Mesendoderm (in vitro differentiated cells): Measurements from ENCODE around the gene ANGPTL4. TPM values are rescaled to one million over a fixed set of nuclear protein-coding genes. Genes with fewer than 3 reads are reported as not detected.
"Not testable (repeated sequence)": the region's sequence is repeated elsewhere in the genome, so short reads cannot be mapped to it uniquely, and the experiment has no call there.

Experiments used
- DNase-seq: peaks from one replicate; pipeline ENCODE4 v3.0.0; 2013
- H2AK5ac ChIP-seq: 2 replicates; pipeline ENCODE4 v1.6.1; 2013; ENCODE audit warnings: low read length, inconsistent platforms
- H2BK120ac ChIP-seq: 2 replicates; pipeline ENCODE4 v1.6.1; 2013; ENCODE audit warnings: low read depth, mild to moderate bottlenecking, low read length, moderate library complexity, mixed read lengths
- H2BK15ac ChIP-seq: replicated peaks from 2 replicates; pipeline ENCODE4 v1.6.1; 2013; ENCODE audit warnings: low read depth, mild to moderate bottlenecking, moderate library complexity
- H2BK5ac ChIP-seq: 2 replicates; pipeline ENCODE4 v1.6.1; 2013; ENCODE audit warnings: low read length, inconsistent platforms
- H3K18ac ChIP-seq: 2 replicates; pipeline ENCODE4 v1.6.1; 2013; ENCODE audit warnings: mild to moderate bottlenecking, low read length, mixed read lengths
- H3K23ac ChIP-seq: one replicate; pipeline ENCODE4 v1.6.1; 2013; ENCODE audit warnings: low read length
- H3K27ac ChIP-seq: 2 replicates; pipeline ENCODE4 v1.5.1; 2013; ENCODE audit warnings: low read depth, mild to moderate bottlenecking, inconsistent platforms, low read length, moderate library complexity
- H3K27me3 ChIP-seq: 2 replicates; pipeline ENCODE4 v1.6.1; 2013; ENCODE audit warnings: low read length, control low read depth, mild to moderate bottlenecking, inconsistent platforms; ENCODE audit not compliant: insufficient read depth, poor library complexity
- H3K36me3 ChIP-seq: 2 replicates; pipeline ENCODE4 v1.6.1; 2013; ENCODE audit warnings: low read length, inconsistent platforms; ENCODE audit not compliant: control insufficient read depth, insufficient read depth
- H3K4ac ChIP-seq: one replicate; pipeline ENCODE4 v1.6.1; 2013; ENCODE audit warnings: low read depth, mild to moderate bottlenecking, low read length, moderate library complexity
- H3K4me1 ChIP-seq: 2 replicates; pipeline ENCODE4 v1.6.1; 2013; ENCODE audit warnings: low read depth, low read length, inconsistent platforms; ENCODE audit not compliant: control insufficient read depth
- H3K4me2 ChIP-seq: 2 replicates; pipeline ENCODE4 v1.6.1; 2013; ENCODE audit warnings: low read length
- H3K4me3 ChIP-seq: 2 replicates; pipeline ENCODE4 v1.5.1; 2013; ENCODE audit warnings: mild to moderate bottlenecking, low read length
- H3K56ac ChIP-seq: one replicate; pipeline ENCODE4 v1.6.1; 2013; ENCODE audit warnings: low read length
- H3K79me1 ChIP-seq: 2 replicates; pipeline ENCODE4 v1.6.1; 2013; ENCODE audit warnings: low read length, inconsistent platforms
- H3K79me2 ChIP-seq: 2 replicates; pipeline ENCODE4 v1.6.1; 2013; ENCODE audit warnings: mild to moderate bottlenecking, low read length; ENCODE audit not compliant: control insufficient read depth, insufficient read depth
- H3K9ac ChIP-seq: 2 replicates; pipeline ENCODE4 v1.6.1; 2013; ENCODE audit warnings: low read length, inconsistent platforms
- H4K5ac ChIP-seq: one replicate; pipeline ENCODE4 v1.6.1; 2013; ENCODE audit warnings: low read length
- H4K8ac ChIP-seq: one replicate; pipeline ENCODE4 v1.6.1; 2013; ENCODE audit warnings: low read depth, mild to moderate bottlenecking, control low read depth, low read length, moderate library complexity
- WGBS: extraction: QIAGEN DNeasy Blood & Tissue Kit; methylation state at CpG from one replicate; pipeline ENCODE4 v1.1.7; 2013; ENCODE audit warnings: low lambda C conversion rate, missing lambda C conversion rate; ENCODE audit not compliant: insufficient coverage; ENCODE audit errors: extremely low coverage; 5-methylcytosine and 5-hydroxymethylcytosine counted together
- polyA plus RNA-seq, 2 experiments: library from polyadenylated mRNA; stranded (reverse); fragments of 200-250 nt; gene quantifications; one replicate each; pipeline ENCODE4 v1.2.3, GENCODE V29; 2013

Gene ANGPTL4
- 0.22 TPM for polyA plus RNA-seq (2013, experiment 1 of 2)
- 0.18 TPM for polyA plus RNA-seq (2013, experiment 2 of 2)

- peak; percentile 64 for DNase-seq
- no peaks in the 10 kb centered on the region for H3K27me3 ChIP-seq
- no CpG with 5 or more reads among the region's 81 CpGs for WGBS
These were observed at the start of gene ANGPTL4 for GRCh38 chr19:8363803-8364771. Gene ANGPTL4 (plus strand): TSS chr19:8364155. CDS start chr19:8364322, 167 bp downstream.

GRCh38 chr19:8314981-8315640 is 48.8 kb upstream of the ANGPTL4 start:
- WGBS = no CpG with 5 or more reads among the region's 11 CpGs
- H3K36me3 ChIP-seq, H2AK5ac ChIP-seq, H3K79me1 ChIP-seq, H3K23ac ChIP-seq, H3K4me1 ChIP-seq, H3K79me2 ChIP-seq, H3K4me3 ChIP-seq, H3K9ac ChIP-seq, H3K18ac ChIP-seq, H3K4ac ChIP-seq, H4K5ac ChIP-seq, H2BK120ac ChIP-seq, H3K27me3 ChIP-seq, H2BK5ac ChIP-seq, H2BK15ac ChIP-seq, H4K8ac ChIP-seq, H3K4me2 ChIP-seq: not testable (repeated sequence)
- H3K27ac ChIP-seq = peak overlapping the region; percentile 83
- DNase-seq = peak; percentile 92
- H3K56ac ChIP-seq = peak overlapping the region; percentile 10

More at GRCh38 chr19:8363803-8364771, at the start of gene ANGPTL4:
- H2AK5ac ChIP-seq = no peak within 1 kb of the TSS
- H3K18ac ChIP-seq = peak within 1 kb of the TSS; percentile 31
- no peak within 1 kb of the TSS for H2BK15ac ChIP-seq
- no peaks in the 10 kb centered on the region for H3K79me2 ChIP-seq
- H2BK120ac ChIP-seq = no peak within 1 kb of the TSS
- H3K9ac ChIP-seq = peak within 1 kb of the TSS; percentile 78
- peak within 1 kb of the TSS; percentile 1 for H3K4me3 ChIP-seq
- H3K4ac ChIP-seq = no peak within 1 kb of the TSS
- H3K23ac ChIP-seq = peak within 1 kb of the TSS; percentile 45
- peak within 1 kb of the TSS; percentile 83 for H3K56ac ChIP-seq
- H4K5ac ChIP-seq = no peak within 1 kb of the TSS
- no peak within 1 kb of the TSS for H2BK5ac ChIP-seq
- H3K36me3 ChIP-seq = no peaks in the 10 kb centered on the region
- H4K8ac ChIP-seq = no peak within 1 kb of the TSS
- no peak within 1 kb of the TSS for H3K27ac ChIP-seq
- H3K79me1 ChIP-seq = no peaks in the 10 kb centered on the region
- H3K4me2 ChIP-seq = peak within 1 kb of the TSS; percentile 90
- peaks cover 4% of the 10 kb centered on the region for H3K4me1 ChIP-seq

GRCh38 chr19:8316351-8317125 is 47.4 kb upstream of the ANGPTL4 start:
- no peak overlapping the region for H4K8ac ChIP-seq
- H3K23ac ChIP-seq = peak overlapping the region; percentile 54
- no peaks in the 10 kb centered on the region for H3K36me3 ChIP-seq
- no peak overlapping the region for H3K4me3 ChIP-seq
- H2BK5ac ChIP-seq = peak overlapping the region; percentile 73
- WGBS = no CpG with 5 or more reads among the region's 14 CpGs
- H3K4ac ChIP-seq = peak overlapping the region; percentile 95
- no peaks in the 10 kb centered on the region for H3K27me3 ChIP-seq
- peak overlapping the region; percentile 94 for H3K27ac ChIP-seq
- peak overlapping the region; percentile 56 for H2BK120ac ChIP-seq
- peaks cover 6% of the 10 kb centered on the region for H3K4me1 ChIP-seq
- DNase-seq = no peak
- H3K79me2 ChIP-seq = peaks cover 10% of the 10 kb centered on the region
- no peak overlapping the region for H2AK5ac ChIP-seq
- H2BK15ac ChIP-seq = no peak overlapping the region
- H3K56ac ChIP-seq = peak overlapping the region; percentile 54
- no peak overlapping the region for H3K4me2 ChIP-seq
- peaks cover 5% of the 10 kb centered on the region for H3K79me1 ChIP-seq
- peak overlapping the region; percentile 40 for H3K9ac ChIP-seq
- H4K5ac ChIP-seq = no peak overlapping the region
- H3K18ac ChIP-seq = peak overlapping the region; percentile 88

- H2BK15ac ChIP-seq, H3K27ac ChIP-seq, H2AK5ac ChIP-seq, H4K8ac ChIP-seq, H3K4me2 ChIP-seq, H3K4me3 ChIP-seq, H2BK5ac ChIP-seq, H3K36me3 ChIP-seq, H3K56ac ChIP-seq, H3K9ac ChIP-seq, H3K4ac ChIP-seq, H4K5ac ChIP-seq, H3K27me3 ChIP-seq, H3K18ac ChIP-seq, H3K23ac ChIP-seq, H2BK120ac ChIP-seq: not testable (repeated sequence)
- Histone ChIP-seq H3K79me2 (peaks cover 26% of the 10 kb centered on the region), H3K79me1 (peaks cover 12% of the 10 kb centered on the region), H3K4me1 (peaks cover 12% of the 10 kb centered on the region)
- no CpG with 5 or more reads among the region's 9 CpGs for WGBS
- DNase-seq = peak; percentile 53
These were observed 45.1 kb upstream of the ANGPTL4 start for GRCh38 chr19:8318835-8319234.

- Histone ChIP-seq H3K4me2 (peak overlapping the region; percentile 95), H3K9ac (peak overlapping the region; percentile 91), H2AK5ac (peak overlapping the region; percentile 29), H2BK5ac (no peak overlapping the region), H3K4me3 (peak overlapping the region; percentile 75), H4K8ac (no peak overlapping the region), H3K56ac (peak overlapping the region; percentile 96), H3K36me3 (peaks cover 7% of the 10 kb centered on the region), H3K79me2 (peaks cover 26% of the 10 kb centered on the region), H4K5ac (no peak overlapping the region), H3K27ac (peak overlapping the region; percentile 33), H2BK120ac (no peak overlapping the region), H3K23ac (no peak overlapping the region), H3K27me3 (no peaks in the 10 kb centered on the region), H3K18ac (no peak overlapping the region), H2BK15ac (no peak overlapping the region), H3K4ac (no peak overlapping the region), H3K4me1 (peaks cover 12% of the 10 kb centered on the region), H3K79me1 (peaks cover 12% of the 10 kb centered on the region)
- peak; percentile 80 for DNase-seq
- no CpG with 5 or more reads among the region's 19 CpGs for WGBS
These were observed 44.0 kb upstream of the ANGPTL4 start for GRCh38 chr19:8319807-8320520.
